Hepatocyte (in vitro differentiated cells): Measurements from ENCODE around the gene GRM1. TPM values are rescaled to one million over a fixed set of nuclear protein-coding genes. Genes with fewer than 3 reads are reported as not detected.

ENCODE experiments used
- DNase-seq: peaks from one replicate; pipeline ENCODE4 v3.0.0-alpha.2; 2016; ENCODE audit warnings: low spot score
- H2AFZ ChIP-seq: fragments of 200-600 bp; sonication (generic); 2 replicates; pipeline ENCODE4 v1.6.0; 2016; ENCODE audit warnings: antibody characterized with exemption, mild to moderate bottlenecking
- H3K27ac ChIP-seq: fragments of 200-600 bp; sonication (generic); 2 replicates; pipeline ENCODE4 v1.5.1; 2016; ENCODE audit warnings: mild to moderate bottlenecking
- H3K27me3 ChIP-seq: fragments of 200-600 bp; sonication (generic); 2 replicates; pipeline ENCODE4 v1.6.1; 2016
- H3K36me3 ChIP-seq: fragments of 200-600 bp; sonication (generic); replicated peaks from 2 replicates; pipeline ENCODE4 v1.5.1; 2016; ENCODE audit warnings: low read depth; ENCODE audit not compliant: insufficient read depth
- H3K4me1 ChIP-seq: fragments of 200-600 bp; sonication (generic); 2 replicates; pipeline ENCODE4 v1.5.1; 2016; ENCODE audit warnings: mild to moderate bottlenecking, moderate library complexity; ENCODE audit not compliant: insufficient read depth
- H3K4me2 ChIP-seq: fragments of 200-600 bp; sonication (generic); 2 replicates; pipeline ENCODE4 v1.6.0; 2016
- H3K4me3 ChIP-seq: fragments of 200-600 bp; sonication (generic); 2 replicates; pipeline ENCODE4 v1.5.1; 2016; ENCODE audit warnings: mild to moderate bottlenecking
- H3K79me2 ChIP-seq: fragments of 200-600 bp; sonication (generic); 2 replicates; pipeline ENCODE4 v1.6.0; 2017; ENCODE audit warnings: mild to moderate bottlenecking
- H3K9me2 ChIP-seq: fragments of 200-600 bp; sonication (generic); replicated peaks from 2 replicates; pipeline ENCODE4 v1.6.0; 2017; ENCODE audit warnings: mild to moderate bottlenecking; ENCODE audit not compliant: insufficient read depth
- H3K9me3 ChIP-seq: fragments of 200-600 bp; sonication (generic); 2 replicates; pipeline ENCODE4 v1.5.1; 2016; ENCODE audit warnings: low read depth, mild to moderate bottlenecking
- H4K20me1 ChIP-seq: fragments of 200-600 bp; sonication (generic); 2 replicates; pipeline ENCODE4 v1.6.0; 2016; ENCODE audit warnings: mild to moderate bottlenecking; ENCODE audit not compliant: insufficient read depth, poor library complexity, severe bottlenecking
- CTCF ChIP-seq: fragments of 200-600 bp; sonication (generic); IDR thresholded peaks from 2 replicates; pipeline ENCODE4 v1.5.1; 2016; ENCODE audit warnings: antibody characterized with exemption, mild to moderate bottlenecking; ENCODE audit not compliant: poor library complexity
- EZH2 ChIP-seq: fragments of 200-600 bp; sonication (generic); IDR thresholded peaks from 2 replicates; pipeline ENCODE4 v1.6.1; 2016; ENCODE audit warnings: antibody characterized with exemption, mild to moderate bottlenecking, borderline replicate concordance
- EZH2phosphoT487 ChIP-seq: fragments of 200-600 bp; sonication (generic); IDR thresholded peaks from one replicate; pipeline ENCODE4 v1.6.1; 2018; ENCODE audit warnings: antibody characterized with exemption, mild to moderate bottlenecking, low read depth, moderate library complexity; ENCODE audit not compliant: unreplicated experiment, severe bottlenecking
- WGBS: methylation state at CpG from one replicate; pipeline ENCODE4 v1.1.6; 2016; ENCODE audit warnings: low lambda C conversion rate; ENCODE audit errors: missing lambda C conversion rate; 5-methylcytosine and 5-hydroxymethylcytosine counted together
- polyA plus RNA-seq: library from polyadenylated mRNA; unstranded; fragments of >200 nt; fragmentation: Nextera tagmentation; extraction: Ambion mirVana; gene quantifications from 2 replicates; pipeline ENCODE4 v1.2.1, GENCODE V29; 2016
- total RNA-seq: library from RNA; depleted of rRNA; stranded (reverse); fragments of >200 nt; gene quantifications from 2 replicates; pipeline ENCODE4 v1.2.3, GENCODE V29; 2014

Gene GRM1
- total and polyA plus RNA-seq, 2 experiments from 2014 or later, result 0.17 TPM; not detected in 1

GRCh38 chr6:146402476-146402875 is 373.6 kb downstream of the GRM1 start:
- no peaks in the 10 kb centered on the region for H3K36me3 ChIP-seq
- H3K4me2 ChIP-seq, result no peak overlapping the region
- H2AFZ ChIP-seq, result no peak overlapping the region
- WGBS, result 92% methylated on average over 3 of the region's 3 CpGs
- no peaks in the 10 kb centered on the region for H3K4me1 ChIP-seq
- DNase-seq, result no peak
- no peaks in the 10 kb centered on the region for H3K9me2 ChIP-seq
- no peaks in the 10 kb centered on the region for H3K79me2 ChIP-seq
- H3K9me3 ChIP-seq, result no peaks in the 10 kb centered on the region
- no peaks in the 10 kb centered on the region for H3K27me3 ChIP-seq
- H4K20me1 ChIP-seq, result no peaks in the 10 kb centered on the region
- no peak overlapping the region for H3K27ac ChIP-seq
- TF ChIP-seq EZH2phosphoT487 (no peak), EZH2 (no peak), CTCF (no peak)
- no peak overlapping the region for H3K4me3 ChIP-seq

- DNase-seq, result no peak
- H3K9me3 ChIP-seq, result no peaks in the 10 kb centered on the region
- H3K27ac ChIP-seq, result no peak overlapping the region
- no peaks in the 10 kb centered on the region for H3K36me3 ChIP-seq
- H3K27me3 ChIP-seq, result no peaks in the 10 kb centered on the region
- no peak overlapping the region for H3K4me3 ChIP-seq
- H4K20me1 ChIP-seq, result no peaks in the 10 kb centered on the region
- no peak overlapping the region for H3K4me2 ChIP-seq
- no peak overlapping the region for H2AFZ ChIP-seq
- no peaks in the 10 kb centered on the region for H3K79me2 ChIP-seq
- TF ChIP-seq EZH2phosphoT487, result no peak
- TF ChIP-seq EZH2, result no peak
- no peak for TF ChIP-seq CTCF
- WGBS, result 75% methylated on average over 5 of the region's 5 CpGs
- H3K4me1 ChIP-seq, result no peaks in the 10 kb centered on the region
- no peaks in the 10 kb centered on the region for H3K9me2 ChIP-seq
These were observed 379.7 kb downstream of the GRM1 start for GRCh38 chr6:146408583-146408982.

- Histone ChIP-seq H3K79me2 (no peaks in the 10 kb centered on the region), H3K4me1 (no peaks in the 10 kb centered on the region), H3K4me2 (no peak overlapping the region), H3K36me3 (no peaks in the 10 kb centered on the region), H3K9me3 (no peaks in the 10 kb centered on the region), H2AFZ (no peak overlapping the region), H3K9me2 (no peaks in the 10 kb centered on the region), H4K20me1 (no peaks in the 10 kb centered on the region), H3K27ac (peak overlapping the region; percentile 8), H3K4me3 (no peak overlapping the region), H3K27me3 (no peaks in the 10 kb centered on the region)
- 53% methylated on average over 2 of the region's 2 CpGs for WGBS
- no peak for DNase-seq
- TF ChIP-seq EZH2 (no peak), CTCF (no peak), EZH2phosphoT487 (peak; percentile 70)
These were observed 382.2 kb downstream of the GRM1 start for GRCh38 chr6:146410851-146411595.

- no peak overlapping the region for H3K27ac ChIP-seq
- no peak overlapping the region for H3K4me2 ChIP-seq
- no peak overlapping the region for H3K4me3 ChIP-seq
- no peaks in the 10 kb centered on the region for H3K36me3 ChIP-seq
- no peaks in the 10 kb centered on the region for H3K4me1 ChIP-seq
- no peaks in the 10 kb centered on the region for H3K9me3 ChIP-seq
- WGBS, result 85% methylated on average over 5 of the region's 5 CpGs
- no peaks in the 10 kb centered on the region for H4K20me1 ChIP-seq
- no peak overlapping the region for H2AFZ ChIP-seq
- H3K27me3 ChIP-seq, result no peaks in the 10 kb centered on the region
- no peak for DNase-seq
- TF ChIP-seq EZH2, result no peak
- no peak for TF ChIP-seq EZH2phosphoT487
- no peak for TF ChIP-seq CTCF
- H3K9me2 ChIP-seq, result no peaks in the 10 kb centered on the region
- no peaks in the 10 kb centered on the region for H3K79me2 ChIP-seq
These were observed 390.7 kb downstream of the GRM1 start for GRCh38 chr6:146419576-146419975.
